HUES48 (cell line): ENCODE measurements around the gene PDXDC1.
"Not testable (repeated sequence)": the region's sequence is repeated elsewhere in the genome, so short reads cannot be mapped to it uniquely, and the experiment has no call there.

Experiments used
- H3K27ac ChIP-seq: one replicate; pipeline ENCODE4 v1.7.0; 2013; ENCODE audit warnings: low read depth, low read length, inconsistent platforms
- H3K27me3 ChIP-seq: 2 replicates; pipeline ENCODE4 v1.6.1; 2013; ENCODE audit warnings: mild to moderate bottlenecking, low read length; ENCODE audit not compliant: control insufficient read depth, insufficient read depth
- H3K36me3 ChIP-seq: 2 replicates; pipeline ENCODE4 v1.6.1; 2013; ENCODE audit warnings: low read length; ENCODE audit not compliant: control insufficient read depth, insufficient read depth
- H3K4me1 ChIP-seq: 2 replicates; pipeline ENCODE4 v1.6.1; 2013; ENCODE audit warnings: mild to moderate bottlenecking, low read length; ENCODE audit not compliant: control insufficient read depth, insufficient read depth
- H3K4me3 ChIP-seq: 2 replicates; pipeline ENCODE4 v1.5.1; 2013; ENCODE audit warnings: mild to moderate bottlenecking, low read depth, low read length
- H3K9ac ChIP-seq: 2 replicates; pipeline ENCODE4 v1.6.1; 2013; ENCODE audit warnings: mild to moderate bottlenecking, low read depth, low read length, moderate library complexity
- H3K9me3 ChIP-seq: 2 replicates; pipeline ENCODE4 v1.6.1; 2013; ENCODE audit warnings: low read length; ENCODE audit not compliant: control insufficient read depth, insufficient read depth

The PDXDC1 gene

GRCh38 chr16:15143601-15144091, 168.8 kb downstream of the PDXDC1 start:
- H3K9me3 ChIP-seq, H3K27me3 ChIP-seq, H3K4me3 ChIP-seq, H3K4me1 ChIP-seq, H3K36me3 ChIP-seq: not testable (repeated sequence)
- peak overlapping the region; percentile 59; the same call in 1 of the 2 replicates for H3K9ac ChIP-seq
- peak overlapping the region; percentile 76 for H3K27ac ChIP-seq

- H3K9me3 ChIP-seq, H3K4me3 ChIP-seq, H3K4me1 ChIP-seq, H3K36me3 ChIP-seq, H3K27me3 ChIP-seq: not testable (repeated sequence)
- peak overlapping the region; percentile 59 for H3K9ac ChIP-seq
- peak overlapping the region; percentile 76 for H3K27ac ChIP-seq
These were observed 169.3 kb downstream of the PDXDC1 start for GRCh38 chr16:15144092-15144631.

GRCh38 chr16:15144781-15145417, 170.1 kb downstream of the PDXDC1 start:
- Histone ChIP-seq H3K27ac (peak overlapping the region; percentile 76), H3K9ac (peak overlapping the region; percentile 44; the same call in 1 of the 2 replicates)
- H3K36me3 ChIP-seq, H3K9me3 ChIP-seq, H3K4me1 ChIP-seq, H3K4me3 ChIP-seq, H3K27me3 ChIP-seq: not testable (repeated sequence)

GRCh38 chr16:15145418-15146263, 170.8 kb downstream of the PDXDC1 start:
- not testable (repeated sequence) for H3K9ac ChIP-seq, H3K9me3 ChIP-seq, H3K27ac ChIP-seq, H3K36me3 ChIP-seq, H3K4me1 ChIP-seq, H3K27me3 ChIP-seq, H3K4me3 ChIP-seq

- H3K9ac ChIP-seq, H3K4me3 ChIP-seq, H3K27ac ChIP-seq, H3K36me3 ChIP-seq, H3K4me1 ChIP-seq, H3K27me3 ChIP-seq, H3K9me3 ChIP-seq: not testable (repeated sequence)
These were observed 171.4 kb downstream of the PDXDC1 start for GRCh38 chr16:15146264-15146662.

GRCh38 chr16:15148831-15149230, 174.0 kb downstream of the PDXDC1 start:
- H3K4me3 ChIP-seq, H3K9me3 ChIP-seq, H3K4me1 ChIP-seq, H3K27ac ChIP-seq, H3K9ac ChIP-seq, H3K27me3 ChIP-seq, H3K36me3 ChIP-seq: not testable (repeated sequence)

GRCh38 chr16:15149260-15149659, 174.4 kb downstream of the PDXDC1 start:
- not testable (repeated sequence) for H3K9me3 ChIP-seq, H3K9ac ChIP-seq, H3K27me3 ChIP-seq, H3K36me3 ChIP-seq, H3K4me1 ChIP-seq, H3K27ac ChIP-seq, H3K4me3 ChIP-seq

- not testable (repeated sequence) for H3K4me1 ChIP-seq, H3K27ac ChIP-seq, H3K9ac ChIP-seq, H3K27me3 ChIP-seq, H3K9me3 ChIP-seq, H3K36me3 ChIP-seq
- peak overlapping the region; percentile 60 for H3K4me3 ChIP-seq
These were observed 179.2 kb downstream of the PDXDC1 start for GRCh38 chr16:15154005-15154404.

GRCh38 chr16:15154650-15155562, 180.1 kb downstream of the PDXDC1 start:
- H3K27me3 ChIP-seq, H3K4me1 ChIP-seq, H3K36me3 ChIP-seq, H3K9me3 ChIP-seq: not testable (repeated sequence)
- H3K4me3 ChIP-seq: peak overlapping the region; percentile 64
- peak overlapping the region; percentile 44; the same call in 1 of the 2 replicates for H3K9ac ChIP-seq
- peak overlapping the region; percentile 76 for H3K27ac ChIP-seq

- not testable (repeated sequence) for H3K9ac ChIP-seq, H3K9me3 ChIP-seq, H3K4me3 ChIP-seq, H3K27me3 ChIP-seq, H3K27ac ChIP-seq, H3K36me3 ChIP-seq, H3K4me1 ChIP-seq
These were observed 182.8 kb downstream of the PDXDC1 start for GRCh38 chr16:15157644-15158043.
